HK-2 (cell line): Measurements from ENCODE around the gene MLST8.

Source experiments
- DNase-seq: peaks from one replicate; pipeline ENCODE4 v3.0.0-alpha.2; 2018; ENCODE audit not compliant: unreplicated experiment

MLST8 gene

DNA sequence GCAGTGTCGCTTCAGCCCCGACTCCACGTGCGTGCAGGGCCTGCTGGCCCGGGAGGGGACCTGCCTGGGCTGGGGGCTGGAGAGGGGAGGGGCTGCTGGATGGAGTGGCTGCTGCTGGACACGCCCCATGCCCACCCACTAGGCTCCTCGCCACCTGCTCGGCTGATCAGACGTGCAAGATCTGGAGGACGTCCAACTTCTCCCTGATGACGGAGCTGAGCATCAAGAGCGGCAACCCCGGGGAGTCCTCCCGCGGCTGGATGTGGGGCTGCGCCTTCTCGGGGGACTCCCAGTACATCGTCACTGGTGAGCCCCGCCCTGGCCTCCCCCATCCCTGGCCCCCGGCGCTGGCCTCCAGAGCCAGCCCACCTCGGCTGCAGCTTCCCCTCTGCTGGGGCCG is 3.1 kb downstream of the MLST8 start:
- no peak for DNase-seq

DNA sequence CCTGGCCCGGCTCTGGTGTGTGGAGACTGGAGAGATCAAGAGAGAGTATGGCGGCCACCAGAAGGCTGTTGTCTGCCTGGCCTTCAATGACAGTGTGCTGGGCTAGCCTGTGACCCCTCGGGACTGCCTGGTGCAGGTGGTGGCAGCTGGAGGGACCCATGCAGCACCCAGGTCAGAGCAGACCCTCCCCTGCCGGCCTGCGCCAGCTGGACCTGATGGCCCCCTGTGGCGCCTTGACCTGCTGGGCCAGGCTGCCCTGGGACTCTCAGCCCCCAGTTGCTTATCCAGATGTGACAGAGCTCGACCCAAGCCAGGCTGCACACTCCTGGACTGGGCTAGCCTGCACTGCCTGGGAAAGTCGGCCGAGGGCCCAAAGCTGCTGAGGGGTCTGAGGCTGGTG is 3.5 kb downstream of the MLST8 start:
- DNase-seq, result no peak

DNA sequence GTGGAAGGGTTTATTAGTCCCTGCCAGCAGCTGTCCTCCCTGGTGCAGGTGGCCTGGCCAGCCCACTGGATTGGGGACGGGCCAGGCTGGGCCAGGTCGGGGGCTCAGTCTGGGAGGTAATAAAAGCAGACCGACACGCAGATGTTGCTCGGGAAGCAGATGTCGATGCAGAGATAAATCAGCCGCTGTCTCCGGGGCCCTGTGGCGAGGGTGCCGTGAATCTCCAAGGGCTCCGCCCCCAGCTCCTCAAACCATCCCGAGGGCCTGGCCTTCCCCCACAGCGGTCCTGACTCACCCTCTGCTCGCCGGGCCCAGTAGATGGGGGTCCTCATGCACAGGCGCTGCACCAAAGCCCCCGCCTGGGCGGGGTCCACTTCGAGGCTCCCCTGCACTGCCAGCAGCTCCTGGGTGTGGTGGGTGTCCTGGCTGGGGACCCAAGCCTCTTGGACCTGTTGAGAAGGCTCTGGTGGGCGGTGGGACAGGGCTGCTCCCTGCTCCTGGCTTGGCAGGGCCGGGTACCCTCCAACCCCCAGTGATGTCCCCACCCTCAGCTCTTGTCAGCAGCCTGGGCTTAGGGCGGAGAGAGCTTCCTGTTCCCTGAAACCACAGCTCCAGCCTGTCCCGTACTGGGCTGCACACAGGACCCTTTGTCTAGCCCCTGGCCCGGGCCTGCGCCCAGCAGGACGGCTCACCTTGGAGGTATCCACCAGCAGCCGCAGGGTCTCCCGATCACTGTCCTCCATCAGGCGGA is 4.2 kb downstream of the MLST8 start:
- no peak for DNase-seq

DNA sequence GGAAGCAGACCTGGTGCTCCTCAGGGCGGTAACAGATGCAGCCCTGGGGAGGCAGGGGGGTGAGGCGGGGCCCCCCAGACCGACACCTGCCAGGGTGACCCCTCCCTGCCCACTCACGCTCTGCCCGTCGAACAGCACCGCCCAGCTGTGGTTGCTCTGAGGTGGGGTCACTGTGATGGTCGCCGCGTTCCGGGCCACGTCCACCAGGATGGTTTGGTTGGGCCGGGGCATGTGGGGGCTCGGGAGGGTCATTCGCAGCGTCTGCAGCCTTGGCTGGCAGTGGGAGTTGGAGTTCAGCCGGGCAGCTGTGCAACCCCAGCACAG is 4.7 kb downstream of the MLST8 start:
- DNase-seq, result no peak

DNA sequence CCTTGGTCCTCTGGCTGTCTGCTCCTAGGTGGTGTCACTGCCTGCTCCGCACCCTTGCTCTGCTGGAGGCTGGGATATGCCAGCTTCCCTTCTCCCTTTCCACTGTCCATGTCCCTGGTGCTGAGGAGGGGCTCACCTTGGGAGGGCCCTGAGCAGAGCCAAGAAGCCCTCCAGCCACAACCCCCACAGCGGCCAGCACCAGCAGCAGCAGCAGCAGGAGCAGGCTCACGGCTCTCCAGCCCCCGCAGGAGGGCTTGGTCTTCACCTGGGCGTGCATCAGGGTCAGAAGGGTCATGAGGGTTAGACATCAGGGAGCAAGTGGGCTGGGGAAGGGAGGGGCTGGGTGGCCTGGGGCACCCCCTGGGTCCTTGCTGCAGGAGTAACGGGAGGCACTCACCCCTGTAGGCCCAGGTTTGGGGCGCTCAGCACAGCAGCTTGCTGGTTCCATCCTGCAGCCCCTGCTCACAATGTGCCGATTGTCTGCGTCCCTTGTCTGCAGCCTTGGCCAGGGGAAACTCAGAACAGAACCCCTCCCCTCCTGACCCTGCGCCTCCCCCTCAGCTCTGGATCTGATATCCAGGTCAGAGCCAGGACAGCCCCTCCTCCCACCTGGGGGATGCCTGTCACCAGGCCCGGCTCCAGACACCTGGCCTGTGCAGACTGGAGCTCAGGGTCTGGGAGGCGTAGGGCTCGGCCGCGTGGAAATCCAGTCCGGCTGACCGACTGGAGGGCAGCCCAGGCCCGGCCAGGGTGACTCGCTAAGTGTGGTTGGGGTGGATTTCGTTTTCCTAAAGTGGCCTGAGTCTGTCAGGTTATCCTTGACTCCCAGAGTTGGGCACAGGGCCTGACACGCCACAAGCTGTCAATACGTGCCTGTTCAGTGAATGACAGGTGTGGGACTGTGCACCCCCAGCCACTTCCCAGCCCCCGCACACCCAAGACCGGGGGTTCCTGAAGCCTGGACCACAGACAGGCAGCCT is 5.4 kb downstream of the MLST8 start, which contains the start of gene BRICD5:
BRICD5 (minus strand) TSS at position 478 of the 980 bp plus-strand sequence; CDS start at position 448, 30 bp downstream.
- DNase-seq, result no peak

DNA sequence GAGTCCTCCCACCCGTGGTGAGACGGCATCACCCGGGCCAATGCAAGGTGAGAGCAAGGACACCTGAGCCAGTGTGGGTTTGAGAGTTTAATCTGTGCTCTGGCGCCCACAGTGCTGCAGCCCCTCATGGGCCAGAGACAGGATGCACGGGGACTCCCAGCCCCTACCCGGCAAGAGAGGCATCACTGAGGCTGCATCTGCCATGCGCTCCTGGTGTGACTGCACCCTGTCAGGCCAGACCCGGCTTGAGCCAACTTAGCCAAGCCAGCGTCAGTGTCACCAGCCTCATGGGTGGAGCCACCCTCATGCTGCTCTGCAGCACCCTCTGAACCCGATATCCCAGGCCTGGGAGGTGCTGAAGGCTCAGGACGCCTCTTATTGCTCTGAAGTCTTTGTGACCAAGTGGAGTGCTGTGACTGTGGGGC is 6.7 kb downstream of the MLST8 start:
- no peak for DNase-seq

DNA sequence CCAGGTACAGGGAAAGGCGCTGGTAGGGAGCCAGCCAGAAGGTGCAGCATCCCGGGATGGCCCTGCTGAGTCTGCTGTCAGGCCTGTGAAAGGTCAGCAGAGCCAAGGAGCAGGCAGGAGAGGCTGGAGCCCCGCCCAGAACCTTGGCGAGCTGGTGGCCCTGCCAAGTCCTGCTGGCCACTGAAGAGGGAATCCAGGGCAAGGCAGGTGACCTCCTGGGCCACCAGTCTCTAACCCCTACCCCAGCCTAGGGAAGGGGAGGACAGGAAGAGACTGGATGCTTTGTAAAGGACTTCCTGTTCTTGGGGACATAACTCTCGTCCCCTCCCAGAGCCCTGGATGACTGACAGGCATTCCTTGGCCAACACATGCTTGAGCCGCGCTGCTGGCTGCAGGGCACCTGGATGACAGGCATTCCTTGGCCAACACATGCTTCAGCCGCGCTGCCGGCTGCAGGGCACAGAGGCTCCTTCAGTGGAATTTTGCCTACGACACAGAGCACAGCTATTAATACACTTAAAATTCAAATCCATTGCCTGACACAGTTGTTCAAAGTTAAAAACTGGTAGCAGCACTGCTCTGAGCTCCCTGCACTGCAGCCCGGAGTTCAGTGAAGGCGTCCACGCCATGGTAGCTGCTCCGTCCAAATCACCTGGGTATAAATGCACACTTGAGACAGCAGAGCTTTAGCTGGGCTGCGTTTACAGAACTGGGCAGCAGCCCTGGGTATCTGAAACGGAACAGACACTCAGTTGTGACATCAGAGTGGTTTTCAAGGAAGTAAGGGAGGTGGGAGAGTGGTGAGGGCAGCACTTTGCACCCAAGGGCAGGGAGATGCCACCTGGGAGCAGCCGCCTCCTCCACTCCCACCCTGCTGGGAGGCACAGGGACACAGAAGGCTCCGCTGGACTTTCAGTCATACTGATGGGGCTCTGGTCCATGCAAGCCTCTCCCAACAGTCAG is 7.4 kb downstream of the MLST8 start:
- DNase-seq, result no peak

DNA sequence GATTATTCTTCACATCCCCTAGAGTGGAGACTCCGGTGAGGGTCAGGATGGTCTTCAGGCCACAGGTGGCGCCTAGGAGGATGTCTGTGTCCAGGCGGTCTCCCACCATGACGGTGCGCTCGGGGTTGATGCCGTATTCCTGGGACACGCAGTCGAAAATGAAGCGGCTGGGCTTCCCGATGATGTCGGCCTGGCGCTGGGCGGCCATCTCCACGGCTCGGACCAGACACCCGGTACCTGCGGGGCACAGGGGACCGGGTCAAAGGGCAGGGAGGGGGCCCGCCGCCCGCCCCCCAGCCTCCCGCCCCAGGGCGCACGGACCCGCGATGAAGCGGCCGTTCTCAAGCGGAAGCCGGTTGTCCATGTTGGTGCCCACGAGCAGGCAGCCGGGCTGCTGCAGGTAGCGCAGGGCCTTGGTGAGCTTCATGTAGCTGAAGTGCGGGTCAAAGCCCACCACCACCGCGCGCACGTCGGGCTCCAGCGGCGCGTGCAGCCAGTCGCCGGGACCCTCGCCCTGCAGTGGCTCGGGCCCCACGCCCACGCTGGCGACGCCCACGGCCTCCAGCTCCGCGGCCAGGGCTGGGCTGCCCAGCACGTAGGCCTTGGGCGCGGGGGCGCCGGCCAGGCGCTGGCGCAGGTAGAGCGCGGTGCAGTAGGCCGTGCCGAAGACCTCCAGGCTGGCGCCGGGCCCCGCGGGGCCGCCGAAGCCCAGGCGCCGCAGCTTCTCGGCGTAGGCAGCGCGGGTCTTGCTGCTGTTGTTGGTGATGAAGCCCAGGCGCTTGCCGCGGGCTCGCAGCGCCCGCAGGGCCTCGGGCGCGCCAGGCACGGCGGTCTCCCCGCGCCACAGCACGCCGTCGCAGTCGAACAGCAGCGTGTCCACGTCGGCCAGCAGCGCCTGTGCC is 8.8 kb downstream of the MLST8 start:
- no peak for DNase-seq

DNA sequence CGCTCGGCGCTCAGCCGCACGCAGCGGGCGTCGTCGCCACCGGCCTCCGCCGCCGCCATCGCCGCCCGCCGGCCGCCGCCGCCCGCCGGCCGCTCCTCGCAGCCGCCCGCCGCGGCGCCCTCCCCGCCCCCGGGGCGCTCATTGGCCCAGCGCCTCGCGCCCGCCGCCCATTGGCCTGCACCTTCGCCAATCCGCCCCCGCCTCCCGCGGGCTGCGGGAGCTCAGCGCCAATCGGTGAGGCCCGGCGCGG is 9.4 kb downstream of the MLST8 start, which contains the start of gene PGP:
PGP (minus strand) TSS at position 122 of the 250 bp plus-strand sequence; CDS start at position 59, 63 bp downstream.
- DNase-seq, result no peak

DNA sequence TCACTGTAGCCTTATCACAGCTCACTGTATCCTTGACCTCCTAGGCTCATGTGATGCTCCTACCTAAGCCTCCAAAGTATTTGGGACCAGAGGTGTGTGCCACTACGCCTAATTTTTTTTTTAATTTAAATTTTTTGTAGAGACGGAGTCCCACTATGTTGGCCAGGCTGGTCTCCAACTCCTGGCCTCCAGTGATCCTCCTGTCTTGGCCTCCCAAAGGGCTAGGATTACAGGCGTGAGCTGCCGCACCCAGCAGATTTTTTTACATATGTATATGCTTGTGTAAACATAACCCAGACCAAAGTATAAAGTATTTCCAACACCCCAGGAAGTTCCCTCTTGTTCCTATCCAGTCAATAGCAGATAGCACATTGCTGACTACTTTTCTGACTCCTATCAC is 11.1 kb downstream of the MLST8 start:
- no peak for DNase-seq

DNA sequence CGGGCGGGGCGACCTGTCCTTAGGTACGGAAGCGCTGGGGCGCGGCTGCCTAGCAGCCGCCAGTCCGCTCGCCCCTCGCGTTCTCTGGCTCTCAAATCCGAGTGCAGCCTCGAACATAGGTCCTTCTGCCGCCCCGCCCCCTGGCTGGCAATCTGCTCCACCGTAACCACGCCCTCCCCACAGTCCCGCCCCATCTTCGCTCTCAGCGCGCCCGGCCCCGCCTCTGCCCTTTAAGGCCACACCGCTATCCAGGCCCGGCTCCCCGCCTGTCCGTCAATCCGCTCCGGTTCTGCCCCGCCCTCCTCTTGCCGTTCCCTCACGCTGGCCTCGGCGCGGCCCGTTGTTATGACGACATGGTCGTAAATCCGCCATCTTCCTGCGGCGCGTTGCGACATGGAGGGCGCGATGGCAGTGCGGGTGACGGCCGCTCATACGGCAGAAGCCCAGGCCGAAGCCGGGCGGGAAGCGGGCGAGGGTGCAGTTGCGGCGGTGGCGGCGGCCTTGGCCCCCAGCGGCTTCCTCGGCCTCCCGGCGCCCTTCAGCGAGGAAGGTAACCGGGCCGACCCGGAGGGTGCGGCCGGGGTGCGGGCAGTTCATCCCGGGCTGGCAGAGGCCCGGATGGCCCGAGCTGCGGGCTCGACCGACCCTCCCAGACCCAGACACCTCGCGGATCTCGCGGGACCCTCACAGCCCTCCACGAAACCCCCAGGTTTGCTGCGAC is 18.1 kb downstream of the MLST8 start, which contains the start of gene E4F1:
E4F1 (plus strand) TSS at position 371 of the 721 bp plus-strand sequence; CDS start at position 394, 23 bp downstream.
- DNase-seq, result peak; percentile 98

DNA sequence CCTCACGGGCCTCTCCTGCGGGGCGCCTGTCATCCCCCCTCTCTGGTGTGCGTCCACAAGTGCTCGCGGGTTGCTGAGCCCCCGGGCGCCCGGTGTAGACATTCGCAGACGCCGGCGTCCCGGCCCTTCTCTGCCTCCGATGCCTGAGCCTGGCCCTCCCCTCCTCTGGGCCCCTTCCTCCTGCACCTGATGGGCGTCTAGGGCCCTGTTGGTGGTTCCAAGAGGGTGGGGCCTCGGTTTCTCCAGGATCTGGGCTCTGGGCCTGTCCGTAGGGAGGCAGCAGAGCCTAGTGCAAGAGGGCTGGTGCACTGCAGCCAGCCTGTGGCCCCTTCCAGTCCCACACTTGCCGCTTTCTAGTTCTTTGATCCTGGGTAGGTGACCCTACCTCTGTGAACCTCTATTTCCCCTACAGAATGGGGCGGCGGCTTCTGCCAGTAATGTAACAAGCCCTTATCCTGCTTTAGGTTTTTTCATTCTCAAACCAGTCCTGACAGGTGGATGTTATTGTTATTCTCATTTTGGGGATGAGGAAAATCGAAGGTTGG is 18.8 kb downstream of the MLST8 start:
- peak; percentile 43 for DNase-seq

DNA sequence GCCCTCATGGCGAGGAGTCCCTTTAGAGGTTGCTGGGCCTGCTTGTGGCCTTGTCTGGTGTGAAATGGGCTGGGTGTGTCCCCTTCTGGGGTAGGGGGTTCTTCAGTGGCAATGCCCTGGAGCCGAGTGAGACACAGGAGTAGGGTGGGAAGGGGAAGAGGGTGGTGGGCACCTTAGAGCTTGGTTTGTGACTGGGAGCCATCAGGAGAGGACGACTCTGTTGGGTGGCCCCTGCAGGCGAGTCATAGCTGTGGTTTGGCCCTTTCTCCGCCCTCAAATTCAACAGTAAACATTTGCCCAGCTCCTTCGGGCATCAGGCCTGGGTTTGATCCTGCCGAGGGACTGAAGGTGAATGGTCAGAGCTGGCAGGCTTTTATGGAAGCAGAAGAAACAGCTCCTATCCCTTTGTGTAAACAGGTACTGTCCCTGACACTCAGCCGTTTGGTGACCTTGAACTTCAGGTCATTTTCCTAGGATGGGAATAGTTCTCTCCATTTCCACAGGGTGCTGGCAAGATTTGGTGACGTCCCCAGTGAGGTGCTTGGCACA is 21.1 kb downstream of the MLST8 start:
- DNase-seq, result no peak

DNA sequence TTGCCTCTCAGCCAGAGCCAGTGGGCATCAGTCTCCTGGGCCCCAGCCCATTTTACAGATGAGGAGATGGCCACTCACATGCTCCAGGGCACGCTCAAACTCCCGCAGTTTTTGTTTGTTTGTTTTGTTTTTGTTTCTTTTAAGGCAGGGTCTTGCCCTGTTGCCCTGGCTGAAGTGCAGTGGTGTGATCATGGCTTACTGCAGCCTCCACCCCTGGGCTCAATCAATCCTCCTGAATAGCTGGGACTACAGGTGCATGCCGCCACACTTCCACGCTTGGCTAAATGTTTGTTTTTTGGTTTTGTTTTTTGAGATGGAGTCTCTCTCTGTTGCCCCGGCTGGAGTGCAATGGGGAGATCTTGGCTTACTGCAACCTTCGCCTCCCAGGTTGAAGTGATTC is 21.7 kb downstream of the MLST8 start:
- DNase-seq, result no peak

DNA sequence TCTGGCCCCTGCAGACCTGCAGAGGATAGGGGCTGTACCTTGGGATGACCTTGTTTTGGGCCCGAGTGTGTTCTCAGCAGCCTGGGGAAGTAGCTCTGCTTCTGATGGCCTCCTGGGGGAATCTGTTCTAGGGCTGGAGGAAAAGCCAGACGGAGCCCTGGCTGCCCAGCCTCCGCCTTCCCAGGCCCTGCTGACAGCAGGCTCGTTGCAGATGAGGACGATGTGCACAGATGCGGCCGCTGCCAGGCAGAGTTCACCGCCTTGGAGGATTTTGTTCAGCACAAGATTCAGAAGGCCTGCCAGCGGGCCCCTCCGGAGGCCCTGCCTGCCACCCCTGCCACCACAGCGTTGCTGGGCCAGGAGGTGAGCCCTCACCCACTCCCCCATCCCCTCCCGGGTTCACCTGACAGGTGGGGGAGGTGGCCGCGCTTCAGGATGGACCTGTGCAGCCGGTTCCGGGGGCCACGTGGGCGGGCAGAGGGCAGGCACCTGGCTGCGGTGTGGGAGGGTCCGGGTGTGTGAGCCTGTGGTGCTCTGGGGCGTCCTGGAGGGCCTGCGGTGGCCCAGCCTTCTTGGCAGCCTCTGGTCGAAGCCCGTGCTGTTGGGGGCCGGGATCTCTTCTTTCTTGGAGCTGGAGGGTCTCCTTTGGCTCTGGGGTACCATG is 23.0 kb downstream of the MLST8 start:
- DNase-seq, result no peak

DNA sequence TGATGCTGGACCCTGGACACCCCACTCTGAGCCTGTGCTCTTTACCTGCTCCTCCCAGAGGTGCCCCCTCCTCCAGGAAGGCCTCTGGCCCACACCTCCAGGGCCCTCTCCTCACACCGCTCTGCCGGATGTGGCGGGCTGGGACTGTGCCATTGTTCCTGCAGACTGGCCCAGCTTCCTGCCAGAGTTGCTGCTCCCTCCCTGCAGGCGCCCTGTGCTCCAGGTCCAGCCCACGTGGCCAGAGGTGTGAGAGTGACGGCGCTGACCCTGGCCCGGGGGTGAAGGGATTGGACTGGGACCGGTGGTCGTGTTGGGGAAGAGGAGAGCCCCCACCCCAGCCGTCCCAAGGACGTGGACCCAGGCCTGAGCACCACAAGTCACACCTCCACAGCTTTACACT is 23.8 kb downstream of the MLST8 start:
- no peak for DNase-seq

DNA sequence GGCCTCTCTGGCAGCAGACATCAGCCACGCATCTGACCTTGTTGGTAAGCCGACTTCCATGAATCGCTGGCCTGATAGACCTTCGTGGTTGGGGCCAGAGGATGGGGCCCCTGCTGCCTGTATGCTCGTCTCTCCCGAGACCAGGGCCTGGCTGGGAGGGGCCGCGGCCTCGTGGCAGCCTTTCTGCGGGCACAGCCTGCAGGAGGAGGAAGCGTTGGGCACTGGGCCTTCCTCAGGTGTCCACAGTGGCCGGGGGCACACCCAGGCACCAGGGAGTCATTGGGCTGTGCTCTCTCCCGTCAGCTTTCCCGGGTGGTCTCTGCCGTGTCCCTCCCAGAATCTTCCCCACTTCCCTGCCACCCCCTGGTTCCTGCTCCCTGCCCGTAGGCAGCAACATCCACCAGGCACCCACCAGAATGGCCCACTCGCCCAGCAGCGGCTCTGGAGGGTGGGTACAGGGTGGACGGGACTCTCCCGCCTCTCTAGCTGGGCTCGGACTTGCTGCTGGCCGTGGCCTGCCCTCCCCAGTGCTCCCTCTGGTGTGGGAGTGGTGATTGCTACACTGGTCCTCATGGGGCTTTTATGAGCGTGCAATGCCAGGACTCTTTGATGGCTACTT is 24.5 kb downstream of the MLST8 start:
- DNase-seq, result no peak

DNA sequence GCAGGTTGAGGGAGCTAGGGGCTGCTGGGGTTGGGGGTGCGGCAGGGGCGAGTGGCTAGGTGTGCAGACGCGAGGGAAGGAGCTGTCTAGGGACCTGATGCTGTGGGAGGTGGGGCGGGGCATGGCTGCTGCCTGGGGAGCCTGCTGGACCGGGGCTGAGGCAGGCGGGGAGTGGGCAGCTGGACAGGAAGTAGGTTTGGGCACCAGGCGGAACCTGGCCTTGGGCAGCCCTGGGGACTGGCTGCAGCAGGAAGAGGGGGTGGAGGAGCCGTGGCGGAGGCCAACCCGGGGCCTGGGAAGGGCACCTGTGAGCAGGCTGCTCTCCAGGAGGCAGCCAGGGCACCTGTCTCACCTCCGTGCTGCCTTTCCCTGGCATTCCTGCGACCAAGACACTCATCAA is 25.1 kb downstream of the MLST8 start:
- no peak for DNase-seq
